Endothelial cell of umbilical vein (primary cell): Measurements from ENCODE around the gene NUDT16L1. TPM values are rescaled to one million over a fixed set of nuclear protein-coding genes. Genes with fewer than 3 reads are reported as not detected.

Experiments
- BruUV-seq: library from RNA; stranded (reverse); fragments of 400-500 nt; replicated peaks from 2 replicates; lab custom pipeline; 2021; lab: Mats Ljungman, UMichigan
- CTCF ChIA-PET: fragments of 300-600, 350-600 bp; sonication (Branson Sonifier 250); formaldehyde crosslinking; loops from one replicate; lab custom pipeline; 2021; ENCODE audit warnings: antibody characterized with exemption, inconsistent platforms; lab: Charles Lee
- POLR2A ChIA-PET: fragments of 300-600, 350-600 bp; sonication (Branson Sonifier 250); formaldehyde crosslinking; loops from one replicate; lab custom pipeline; 2021; ENCODE audit warnings: antibody characterized with exemption, inconsistent platforms; lab: Charles Lee
- DNase-seq: peaks from one replicate; pipeline ENCODE4 v3.0.0-alpha.2; 2011; ENCODE audit warnings: low read depth, low spot score
- FAIRE-seq: peaks from 2 replicates; lab custom pipeline; 2011; peaks lifted over from hg19 to GRCh38; lab: Jason Lieb, UNC
- H2AFZ ChIP-seq: 2 replicates; pipeline ENCODE4 v1.6.0; 2012; ENCODE audit warnings: low read depth, low read length, control low read depth, inconsistent platforms
- H3K27ac ChIP-seq: 2 replicates; pipeline ENCODE4 v1.5.1; 2011; ENCODE audit warnings: low read depth, mild to moderate bottlenecking, control low read depth, low read length, moderate library complexity; ENCODE audit not compliant: insufficient read depth
- H3K27me3 ChIP-seq, 2 experiments: 2 replicates each; pipeline versions ENCODE4 v1.6.0 to v1.6.1; 2011; ENCODE audit warnings: low read length in 2 of 2, mixed read lengths in 1 of 2; ENCODE audit not compliant: control insufficient read depth in 2 of 2, insufficient read depth in 2 of 2
- H3K36me3 ChIP-seq, 2 experiments: 2 replicates in 1 of 2; 3 replicates in 1 of 2; pipeline ENCODE4 v1.5.1; 2011; ENCODE audit warnings: low read length in 2 of 2, mild to moderate bottlenecking in 1 of 2, moderate library complexity in 1 of 2; ENCODE audit not compliant: control insufficient read depth in 2 of 2, insufficient read depth in 2 of 2; ENCODE audit errors: extremely low read depth in 1 of 2
- H3K4me1 ChIP-seq: 3 replicates; pipeline ENCODE4 v1.5.1; 2011; ENCODE audit warnings: mild to moderate bottlenecking, low read length; ENCODE audit not compliant: control insufficient read depth, insufficient read depth; ENCODE audit errors: extremely low read depth
- H3K4me2 ChIP-seq: 2 replicates; pipeline ENCODE4 v1.6.1; 2011; ENCODE audit warnings: low read length, control low read depth, mixed read lengths; ENCODE audit not compliant: insufficient read depth
- H3K4me3 ChIP-seq, 3 experiments: fragments of 200-600 bp in 1 of 3; sonication (generic), shearing (Covaris generic) in 1 of 3; replicated peaks in 1 of 3; 2 replicates each; pipeline ENCODE4 v1.5.1; 2011 to 2016; ENCODE audit warnings: control low read depth in 3 of 3, low read length in 3 of 3, mild to moderate bottlenecking in 2 of 3, inconsistent platforms in 1 of 3, low read depth in 1 of 3, moderate library complexity in 1 of 3; ENCODE audit not compliant: insufficient read depth in 1 of 3
- H3K79me2 ChIP-seq: 2 replicates; pipeline ENCODE4 v1.6.0; 2012; ENCODE audit warnings: low read length, inconsistent platforms; ENCODE audit not compliant: control insufficient read depth, insufficient read depth
- H3K9ac ChIP-seq: replicated peaks from 2 replicates; pipeline ENCODE3; 2011; ENCODE audit warnings: low read length, control low read depth; ENCODE audit not compliant: insufficient read depth; ENCODE audit errors: extremely low read depth
- H3K9me1 ChIP-seq: replicated peaks from 3 replicates; pipeline ENCODE4 v1.6.0; 2011; ENCODE audit warnings: mild to moderate bottlenecking, low read length; ENCODE audit not compliant: control insufficient read depth, insufficient read depth; ENCODE audit errors: extremely low read depth
- H3K9me3 ChIP-seq: replicated peaks from 2 replicates; pipeline ENCODE4 v1.5.1; 2012; ENCODE audit warnings: low read length, inconsistent platforms; ENCODE audit not compliant: control insufficient read depth, insufficient read depth
- H4K20me1 ChIP-seq: replicated peaks from 2 replicates; pipeline ENCODE3; 2011; ENCODE audit warnings: mild to moderate bottlenecking, low read length; ENCODE audit not compliant: control insufficient read depth, insufficient read depth; ENCODE audit errors: extremely low read depth
- CTCF ChIP-seq, 2 donors: IDR thresholded peaks; 1 replicate in 1 of 2; 2 replicates in 1 of 2; pipeline ENCODE4 v1.5.1; 2011; ENCODE audit warnings: low read length in 2 of 2, mild to moderate bottlenecking in 2 of 2, moderate library complexity in 2 of 2, control low read depth in 1 of 2, inconsistent platforms in 1 of 2, low read depth in 1 of 2; ENCODE audit not compliant: insufficient read depth in 1 of 2; ENCODE audit errors: extremely low read depth in 1 of 2
- EZH2 ChIP-seq: IDR thresholded peaks from 2 replicates; pipeline ENCODE4 v1.6.1; 2012; ENCODE audit warnings: borderline replicate concordance, low read depth, mild to moderate bottlenecking, moderate library complexity, low read length, inconsistent platforms; ENCODE audit not compliant: severe bottlenecking
- FOS ChIP-seq: IDR thresholded peaks from 2 replicates; pipeline ENCODE4 v1.6.1; 2011; ENCODE audit warnings: mild to moderate bottlenecking, low read length, moderate library complexity, borderline replicate concordance; ENCODE audit not compliant: insufficient read depth
- GATA2 ChIP-seq: IDR thresholded peaks from 2 replicates; pipeline ENCODE4 v1.7.0; 2011; ENCODE audit warnings: low read depth, mild to moderate bottlenecking, moderate library complexity, mixed read lengths, low read length; ENCODE audit not compliant: insufficient read length, insufficient read depth
- JUN ChIP-seq: IDR thresholded peaks from 2 replicates; pipeline ENCODE4 v1.6.1; 2011; ENCODE audit warnings: borderline replicate concordance, low read depth; ENCODE audit not compliant: insufficient read length, insufficient read depth
- MAX ChIP-seq: IDR thresholded peaks from 2 replicates; pipeline ENCODE4 v1.6.1; 2011; ENCODE audit not compliant: insufficient read depth, insufficient read length
- MYC ChIP-seq: IDR thresholded peaks from one replicate; pipeline ENCODE4 v1.6.1; 2011; ENCODE audit warnings: mild to moderate bottlenecking, low read depth, low read length
- POLR2A ChIP-seq: IDR thresholded peaks from 2 replicates; pipeline ENCODE4 v1.6.1; 2012; ENCODE audit warnings: low read depth, mild to moderate bottlenecking, control low read depth, low read length
- POLR2AphosphoS5 ChIP-seq: IDR thresholded peaks from 2 replicates; pipeline ENCODE4 v1.6.1; 2012; ENCODE audit warnings: low read depth, mild to moderate bottlenecking, control low read depth, low read length, moderate library complexity; ENCODE audit not compliant: insufficient read depth
- dilution Hi-C: fragments of 300-500 bp; cut with MboI; formaldehyde crosslinking; loops from one replicate; pipeline ENCODE4 v1.15.0; 2019; ENCODE audit warnings: low sequenced_read_pairs; ENCODE audit not compliant: extremely low pct_ligation_motif_present
- intact Hi-C: fragments of 100-400 bp; cut with micrococcal nuclease; formaldehyde crosslinking; loops from one replicate; pipeline ENCODE4 v1.10.0; 2022
- polyA plus RNA-seq, 4 experiments: library from polyadenylated mRNA; depleted of rRNA in 3 of 4; stranded (reverse) in 3 of 4; unstranded in 1 of 4; fragments of >200 nt; gene quantifications; 2 replicates each; pipeline versions ENCODE4 v1.2.1 to v1.2.3, GENCODE V29; 2011 to 2012; ENCODE audit warnings: missing spikeins in 1 of 4
- total RNA-seq: library from RNA; stranded (reverse); gene quantifications from 2 replicates; pipeline ENCODE4 v1.2.3, GENCODE V29; 2021

Gene NUDT16L1
- total and polyA plus RNA-seq, 2 donors (not counting 3 experiments of a cell fraction or from before 2014, with no cell fraction given): 24.7 to 53.1 TPM

GRCh38 chr16:4675864-4676786, 17.2 kb upstream of the NUDT16L1 start:
- POLR2A ChIA-PET: no interaction called here
- H2AFZ ChIP-seq: no peak overlapping the region
- BruUV-seq: no TSS peak

More at GRCh38 chr16:4675864-4676786, 17.2 kb upstream of the NUDT16L1 start:
- no peak for TF ChIP-seq GATA2
- no peak for TF ChIP-seq POLR2A
- no peak for TF ChIP-seq EZH2
- TF ChIP-seq CTCF (IDR thresholded peaks at IDR 0.05; ENCODE audit: extremely low read depth in 1 of 2, insufficient read depth in 1 of 2, low read depth in 1 of 2, low read length in 2 of 2): no peak
- no peak for TF ChIP-seq JUN
- no peak for TF ChIP-seq MYC
- TF ChIP-seq FOS: no peak
- no peak for TF ChIP-seq MAX
- TF ChIP-seq POLR2AphosphoS5: no peak
- Histone ChIP-seq H3K4me3 (no peak overlapping the region), H3K36me3 (peaks cover 2 to 22% of the 10 kb centered on the region in 2 experiments), H3K9me1 (no peaks in the 10 kb centered on the region), H3K9ac (no peak overlapping the region), H3K4me1 (no peaks in the 10 kb centered on the region), H3K79me2 (no peaks in the 10 kb centered on the region), H3K4me2 (no peak overlapping the region), H3K9me3 (no peaks in the 10 kb centered on the region), H3K27ac (no peak overlapping the region), H4K20me1 (no peaks in the 10 kb centered on the region), H3K27me3 (no peaks in the 10 kb centered on the region)
- no peak for FAIRE-seq
- CTCF ChIA-PET: no interaction called here
- intact Hi-C loops: no loop called here
- DNase-seq: no peak
- dilution Hi-C loops: no loop called here
